SK-N-SH (cell line): ENCODE measurements around the gene SERPINB2.

Source experiments
- CTCF ChIP-seq: fragments of 200-600 bp; sonication (generic); IDR thresholded peaks from 2 replicates; pipeline ENCODE4 v1.6.1; 2017; ENCODE audit warnings: antibody characterized with exemption, mild to moderate bottlenecking, moderate library complexity
- EP300 ChIP-seq, 2 experiments: IDR thresholded peaks; 2 replicates each; pipeline versions ENCODE4 v1.4.0 to v1.6.1; 2012; ENCODE audit warnings: borderline replicate concordance in 1 of 2, low read depth in 1 of 2, low read length in 1 of 2
- GABPA ChIP-seq: IDR thresholded peaks from 2 replicates; pipeline ENCODE4 v1.4.0; 2012; ENCODE audit warnings: low read depth, mild to moderate bottlenecking
- RCOR1 ChIP-seq: fragments of 150-350 bp; IDR thresholded peaks from 2 replicates; pipeline ENCODE4 v1.6.1; 2017; ENCODE audit warnings: antibody characterized with exemption, low read length
- REST ChIP-seq: IDR thresholded peaks from 2 replicates; pipeline ENCODE4 v1.6.1; 2012; ENCODE audit warnings: mild to moderate bottlenecking, low read depth, low read length, moderate library complexity
- RFX5 ChIP-seq: IDR thresholded peaks from 2 replicates; pipeline ENCODE4 v1.6.1; 2012; ENCODE audit warnings: mild to moderate bottlenecking, improper control_type of control experiment, low read length
- SIN3A ChIP-seq: IDR thresholded peaks from 2 replicates; pipeline ENCODE4 v1.6.1; 2012; ENCODE audit warnings: low read depth, mild to moderate bottlenecking, low read length, moderate library complexity, borderline replicate concordance
- TAF1 ChIP-seq: IDR thresholded peaks from 2 replicates; pipeline ENCODE4 v1.6.1; 2012; ENCODE audit warnings: low read depth, mild to moderate bottlenecking, low read length, moderate library complexity, borderline replicate concordance
- USF2 ChIP-seq: fragments of 150-350 bp; IDR thresholded peaks from 2 replicates; pipeline ENCODE4 v1.6.1; 2017; ENCODE audit warnings: antibody characterized with exemption, low read length, low read depth, borderline replicate concordance
- TF ChIP-seq, protein P1 (sequence below): IDR thresholded peaks from 2 replicates; pipeline ENCODE4 v1.4.0; 2012; ENCODE audit warnings: low read depth

DNA sequence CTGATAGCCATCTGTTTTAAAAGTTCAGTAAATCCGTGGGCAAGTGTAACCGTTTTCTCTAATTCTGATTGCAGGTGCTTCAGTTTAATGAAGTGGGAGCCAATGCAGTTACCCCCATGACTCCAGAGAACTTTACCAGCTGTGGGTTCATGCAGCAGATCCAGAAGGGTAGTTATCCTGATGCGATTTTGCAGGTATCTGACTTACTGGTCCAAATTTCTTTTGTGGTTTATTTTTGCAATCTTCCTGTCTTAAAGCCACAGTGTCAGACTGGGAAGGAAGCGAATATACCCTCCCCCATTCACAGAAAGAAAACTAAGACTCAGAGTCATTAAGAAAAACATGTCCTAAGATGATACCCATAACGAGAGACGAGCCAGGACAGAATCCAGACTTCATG is 7.7 kb downstream of the SERPINB2 start:
- no peak for TF ChIP-seq CTCF
- TF ChIP-seq, protein P1, sequence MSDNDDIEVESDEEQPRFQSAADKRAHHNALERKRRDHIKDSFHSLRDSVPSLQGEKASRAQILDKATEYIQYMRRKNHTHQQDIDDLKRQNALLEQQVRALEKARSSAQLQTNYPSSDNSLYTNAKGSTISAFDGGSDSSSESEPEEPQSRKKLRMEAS = no peak
- TF ChIP-seq RCOR1 = no peak
- TF ChIP-seq GABPA = no peak
- TF ChIP-seq SIN3A = no peak
- no peak for TF ChIP-seq TAF1
- no peak for TF ChIP-seq REST
- TF ChIP-seq USF2 = no peak
- no peak for TF ChIP-seq RFX5
- TF ChIP-seq EP300 (IDR thresholded peaks at IDR 0.05; ENCODE audit: borderline replicate concordance in 1 of 2, low read depth in 1 of 2, low read length in 1 of 2) = no peak
